ENCODE measurements around the gene FAIM2.

The FAIM2 gene

DNA sequence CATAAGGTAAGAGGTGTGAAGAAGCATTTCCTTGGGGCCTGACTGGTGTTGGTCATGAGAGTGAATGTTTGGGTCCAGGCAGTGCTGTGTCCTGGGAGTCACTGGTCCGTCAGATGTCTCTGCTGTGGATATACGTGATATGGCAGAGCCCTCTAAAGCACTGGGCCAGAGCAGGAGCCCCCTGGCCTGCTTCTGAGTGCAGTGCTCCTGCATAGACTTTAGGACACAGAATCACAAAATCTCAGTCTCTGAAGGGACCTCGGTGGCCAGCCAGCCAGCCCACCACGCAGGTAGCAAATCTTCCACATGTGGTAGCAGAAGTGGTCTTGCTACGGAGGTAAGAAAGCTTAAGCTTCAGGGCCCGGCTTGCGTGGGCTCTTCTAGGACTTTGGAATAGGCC is 28.3 kb upstream of the FAIM2 start:
- TF ChIP-seq ZFP30 (CRISPR knock-in tag; IDR thresholded peaks at IDR 0.05) = no peak
- no peak for TF ChIP-seq SNAI2 (CRISPR knock-in tag; IDR thresholded peaks at IDR 0.05)
- no peak for TF ChIP-seq ISL1 (CRISPR knock-in tag; IDR thresholded peaks at IDR 0.05)
- TF ChIP-seq, protein P1, sequence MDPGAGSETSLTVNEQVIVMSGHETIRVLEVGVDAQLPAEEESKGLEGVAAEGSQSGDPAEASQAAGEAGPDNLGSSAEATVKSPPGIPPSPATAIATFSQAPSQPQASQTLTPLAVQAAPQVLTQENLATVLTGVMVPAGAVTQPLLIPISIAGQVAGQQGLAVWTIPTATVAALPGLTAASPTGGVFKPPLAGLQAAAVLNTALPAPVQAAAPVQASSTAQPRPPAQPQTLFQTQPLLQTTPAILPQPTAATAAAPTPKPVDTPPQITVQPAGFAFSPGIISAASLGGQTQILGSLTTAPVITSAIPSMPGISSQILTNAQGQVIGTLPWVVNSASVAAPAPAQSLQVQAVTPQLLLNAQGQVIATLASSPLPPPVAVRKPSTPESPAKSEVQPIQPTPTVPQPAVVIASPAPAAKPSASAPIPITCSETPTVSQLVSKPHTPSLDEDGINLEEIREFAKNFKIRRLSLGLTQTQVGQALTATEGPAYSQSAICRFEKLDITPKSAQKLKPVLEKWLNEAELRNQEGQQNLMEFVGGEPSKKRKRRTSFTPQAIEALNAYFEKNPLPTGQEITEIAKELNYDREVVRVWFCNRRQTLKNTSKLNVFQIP (CRISPR knock-in tag; IDR thresholded peaks at IDR 0.05; ENCODE audit: borderline replicate concordance, low read depth) = no peak
- TF ChIP-seq, protein P2, sequence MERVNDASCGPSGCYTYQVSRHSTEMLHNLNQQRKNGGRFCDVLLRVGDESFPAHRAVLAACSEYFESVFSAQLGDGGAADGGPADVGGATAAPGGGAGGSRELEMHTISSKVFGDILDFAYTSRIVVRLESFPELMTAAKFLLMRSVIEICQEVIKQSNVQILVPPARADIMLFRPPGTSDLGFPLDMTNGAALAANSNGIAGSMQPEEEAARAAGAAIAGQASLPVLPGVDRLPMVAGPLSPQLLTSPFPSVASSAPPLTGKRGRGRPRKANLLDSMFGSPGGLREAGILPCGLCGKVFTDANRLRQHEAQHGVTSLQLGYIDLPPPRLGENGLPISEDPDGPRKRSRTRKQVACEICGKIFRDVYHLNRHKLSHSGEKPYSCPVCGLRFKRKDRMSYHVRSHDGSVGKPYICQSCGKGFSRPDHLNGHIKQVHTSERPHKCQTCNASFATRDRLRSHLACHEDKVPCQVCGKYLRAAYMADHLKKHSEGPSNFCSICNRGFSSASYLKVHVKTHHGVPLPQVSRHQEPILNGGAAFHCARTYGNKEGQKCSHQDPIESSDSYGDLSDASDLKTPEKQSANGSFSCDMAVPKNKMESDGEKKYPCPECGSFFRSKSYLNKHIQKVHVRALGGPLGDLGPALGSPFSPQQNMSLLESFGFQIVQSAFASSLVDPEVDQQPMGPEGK (CRISPR knock-in tag; IDR thresholded peaks at IDR 0.05; ENCODE audit: borderline replicate concordance) = no peak

DNA sequence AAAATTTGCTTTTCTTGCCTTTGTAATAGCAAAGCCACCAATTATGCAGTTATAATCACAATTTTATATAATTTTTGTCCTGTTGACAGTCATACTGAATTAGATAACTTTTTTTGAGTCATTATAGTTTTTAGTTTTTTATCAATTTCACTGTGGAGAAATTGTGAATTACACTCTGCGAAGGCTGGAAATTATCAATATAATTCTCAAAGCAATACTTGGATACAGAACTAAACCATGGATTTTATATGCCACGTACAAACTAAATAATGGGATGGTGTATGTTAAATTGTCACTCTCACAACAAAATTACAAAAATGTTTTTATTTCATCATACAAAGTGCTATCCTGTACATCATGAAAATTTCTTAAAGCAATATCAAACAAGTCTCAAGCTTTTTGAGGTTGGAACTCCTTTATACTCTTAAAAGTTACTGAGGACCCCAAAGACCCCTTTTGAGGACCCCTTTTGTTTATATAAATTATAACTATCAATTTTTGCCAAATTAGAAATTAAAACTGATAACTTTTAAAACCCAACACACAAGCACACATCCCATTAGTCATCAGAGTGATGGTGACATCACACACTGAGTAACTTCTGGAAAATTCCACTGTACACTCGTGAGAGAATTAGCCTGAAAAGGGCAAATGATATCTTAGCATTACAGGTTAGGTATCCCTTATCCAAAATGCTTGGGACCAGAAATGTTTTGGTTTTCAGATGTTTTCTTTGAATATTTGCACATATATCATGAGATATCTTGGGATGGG is 27.0 kb upstream of the FAIM2 start:
- TF ChIP-seq BACH2 (CRISPR knock-in tag; IDR thresholded peaks at IDR 0.05; ENCODE audit: borderline replicate concordance) (no peak), ARNTL (CRISPR knock-in tag; IDR thresholded peaks at IDR 0.05; ENCODE audit: borderline replicate concordance, low read depth) (no peak), GLIS3 (CRISPR knock-in tag; IDR thresholded peaks at IDR 0.05) (no peak), TCF4 (CRISPR knock-in tag; IDR thresholded peaks at IDR 0.05; ENCODE audit: borderline replicate concordance) (no peak), PPARA (CRISPR knock-in tag; IDR thresholded peaks at IDR 0.05; ENCODE audit: borderline replicate concordance) (no peak), ESRRG (CRISPR knock-in tag; IDR thresholded peaks at IDR 0.05) (no peak), RARB (CRISPR knock-in tag; IDR thresholded peaks at IDR 0.05) (no peak), CSDC2 (CRISPR knock-in tag; IDR thresholded peaks at IDR 0.05) (no peak), ZFP3 (CRISPR knock-in tag; IDR thresholded peaks at IDR 0.05) (no peak)
- TF ChIP-seq, protein P3, sequence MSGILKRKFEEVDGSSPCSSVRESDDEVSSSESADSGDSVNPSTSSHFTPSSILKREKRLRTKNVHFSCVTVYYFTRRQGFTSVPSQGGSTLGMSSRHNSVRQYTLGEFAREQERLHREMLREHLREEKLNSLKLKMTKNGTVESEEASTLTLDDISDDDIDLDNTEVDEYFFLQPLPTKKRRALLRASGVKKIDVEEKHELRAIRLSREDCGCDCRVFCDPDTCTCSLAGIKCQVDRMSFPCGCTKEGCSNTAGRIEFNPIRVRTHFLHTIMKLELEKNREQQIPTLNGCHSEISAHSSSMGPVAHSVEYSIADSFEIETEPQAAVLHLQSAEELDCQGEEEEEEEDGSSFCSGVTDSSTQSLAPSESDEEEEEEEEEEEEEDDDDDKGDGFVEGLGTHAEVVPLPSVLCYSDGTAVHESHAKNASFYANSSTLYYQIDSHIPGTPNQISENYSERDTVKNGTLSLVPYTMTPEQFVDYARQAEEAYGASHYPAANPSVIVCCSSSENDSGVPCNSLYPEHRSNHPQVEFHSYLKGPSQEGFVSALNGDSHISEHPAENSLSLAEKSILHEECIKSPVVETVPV (CRISPR knock-in tag; IDR thresholded peaks at IDR 0.05) = no peak
- TF ChIP-seq, protein P4, sequence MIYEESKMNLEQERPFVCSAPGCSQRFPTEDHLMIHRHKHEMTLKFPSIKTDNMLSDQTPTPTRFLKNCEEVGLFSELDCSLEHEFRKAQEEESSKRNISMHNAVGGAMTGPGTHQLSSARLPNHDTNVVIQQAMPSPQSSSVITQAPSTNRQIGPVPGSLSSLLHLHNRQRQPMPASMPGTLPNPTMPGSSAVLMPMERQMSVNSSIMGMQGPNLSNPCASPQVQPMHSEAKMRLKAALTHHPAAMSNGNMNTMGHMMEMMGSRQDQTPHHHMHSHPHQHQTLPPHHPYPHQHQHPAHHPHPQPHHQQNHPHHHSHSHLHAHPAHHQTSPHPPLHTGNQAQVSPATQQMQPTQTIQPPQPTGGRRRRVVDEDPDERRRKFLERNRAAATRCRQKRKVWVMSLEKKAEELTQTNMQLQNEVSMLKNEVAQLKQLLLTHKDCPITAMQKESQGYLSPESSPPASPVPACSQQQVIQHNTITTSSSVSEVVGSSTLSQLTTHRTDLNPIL (CRISPR knock-in tag; IDR thresholded peaks at IDR 0.05; ENCODE audit: low read depth) = no peak
- ATAC-seq = peak; percentile 58; the same call in 2 of the 3 replicates

More for the DNA sequence above, 28.3 kb upstream of the FAIM2 start:
- no peak for ATAC-seq

DNA sequence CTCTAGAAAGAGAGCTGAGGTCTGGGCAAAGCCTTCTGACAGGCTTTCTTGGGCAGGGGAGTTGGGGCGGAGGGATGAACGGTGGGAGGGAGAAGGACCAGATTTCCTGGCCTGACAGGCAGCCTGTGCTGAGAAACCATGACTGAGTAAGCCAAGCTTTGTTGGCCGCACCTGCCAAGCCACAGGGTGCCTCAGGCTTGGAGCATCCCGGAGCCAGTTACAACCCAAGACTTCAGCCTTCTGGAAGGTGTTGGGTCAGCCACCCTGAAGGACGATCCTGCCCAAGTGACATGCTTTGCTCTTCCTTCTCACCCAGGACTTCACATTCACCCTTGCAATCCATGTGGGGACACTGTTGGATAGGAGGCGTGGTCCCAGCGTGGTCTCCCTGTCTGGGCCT is 25.9 kb upstream of the FAIM2 start:
- no peak for ATAC-seq
- TF ChIP-seq TCF4 (CRISPR knock-in tag; IDR thresholded peaks at IDR 0.05; ENCODE audit: borderline replicate concordance) = no peak
- no peak for TF ChIP-seq ARNTL (CRISPR knock-in tag; IDR thresholded peaks at IDR 0.05; ENCODE audit: borderline replicate concordance, low read depth)
- TF ChIP-seq ZC3H10 (CRISPR knock-in tag; IDR thresholded peaks at IDR 0.05) = no peak
- no peak for TF ChIP-seq ZNF70 (CRISPR knock-in tag; IDR thresholded peaks at IDR 0.05)
- TF ChIP-seq ZNF8 (CRISPR knock-in tag; IDR thresholded peaks at IDR 0.05) = no peak
- no peak for TF ChIP-seq ESRRG (CRISPR knock-in tag; IDR thresholded peaks at IDR 0.05)
- TF ChIP-seq BACH2 (CRISPR knock-in tag; IDR thresholded peaks at IDR 0.05; ENCODE audit: borderline replicate concordance) = no peak
- TF ChIP-seq, protein P4 (CRISPR knock-in tag; IDR thresholded peaks at IDR 0.05; ENCODE audit: low read depth) = no peak
- no peak for TF ChIP-seq PPARA (CRISPR knock-in tag; IDR thresholded peaks at IDR 0.05; ENCODE audit: borderline replicate concordance)
- no peak for TF ChIP-seq TOX (CRISPR knock-in tag; IDR thresholded peaks at IDR 0.05; ENCODE audit: borderline replicate concordance)
- TF ChIP-seq SNAI2 (CRISPR knock-in tag; IDR thresholded peaks at IDR 0.05) = no peak
- TF ChIP-seq, protein P3 (CRISPR knock-in tag; IDR thresholded peaks at IDR 0.05) = no peak
